Activated T-helper 9 cell treated with anti-CD3 and anti-CD28 coated beads, Interleukin-2, amount 50 U/mL, for 16 hours (primary cell): ENCODE data around the gene ANKRD45.
"Not testable (repeated sequence)": the region's sequence is repeated elsewhere in the genome, so short reads cannot be mapped to it uniquely, and the experiment has no call there.

ENCODE experiments used
- DNase-seq: peaks from one replicate; pipeline ENCODE4 v3.0.0-alpha.2; 2020; ENCODE audit warnings: low read depth

The ANKRD45 gene

DNA sequence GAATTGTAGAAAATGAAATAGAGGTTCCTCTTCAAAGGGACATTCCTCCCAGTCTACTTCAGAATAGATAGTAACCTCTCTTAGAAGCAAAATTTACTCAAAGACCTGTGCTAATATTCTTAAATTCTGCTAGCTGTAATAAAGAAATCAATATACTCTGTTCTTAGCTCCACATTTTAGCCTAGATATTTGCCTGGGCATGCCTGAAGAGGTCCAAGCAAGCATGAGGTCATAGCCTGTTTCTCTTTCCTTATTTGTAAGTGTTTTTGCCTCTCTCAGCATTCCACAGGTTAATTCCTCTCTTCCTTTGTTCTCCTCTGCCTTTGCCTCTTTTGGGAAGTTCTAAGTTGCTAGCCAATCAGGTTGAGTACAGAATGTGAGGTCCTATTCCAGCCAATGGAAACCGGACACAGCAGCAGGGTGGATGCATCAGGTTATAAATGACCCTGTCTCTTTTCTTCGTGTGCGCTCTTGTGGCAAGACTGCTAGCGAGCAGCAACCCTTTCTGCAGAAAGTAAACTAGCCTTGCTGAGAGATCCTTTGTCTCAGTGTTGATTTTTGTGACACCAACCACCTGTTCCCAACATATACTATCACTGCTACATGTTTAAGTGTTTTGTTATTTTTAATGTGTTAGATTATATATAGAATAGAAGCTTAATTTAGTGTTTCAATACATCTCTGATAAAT lies 27.1 kb downstream of the ANKRD45 start:
- not testable (repeated sequence) for DNase-seq

DNA sequence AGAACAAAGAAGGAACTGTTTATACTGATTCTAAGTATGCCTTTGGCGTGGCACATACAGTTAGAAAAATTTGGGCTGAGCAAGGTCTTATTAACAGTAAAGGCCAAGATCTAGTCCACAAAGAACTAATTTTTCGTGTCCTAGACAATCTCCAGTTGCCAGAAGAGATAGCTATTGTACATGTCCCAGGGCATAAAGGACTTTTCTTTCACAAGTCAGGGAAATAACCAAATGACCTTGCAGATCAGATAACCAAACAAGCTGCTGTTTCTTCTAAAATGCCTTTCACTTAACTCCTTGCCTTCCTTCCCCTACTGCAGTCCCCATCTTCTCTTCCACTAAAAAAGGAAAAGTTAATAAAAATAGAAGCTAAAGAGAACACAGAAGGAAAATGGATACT lies 30.5 kb downstream of the ANKRD45 start:
- no peak for DNase-seq

GRCh38 chr1:173638043-173639021 lies 31.3 kb downstream of the ANKRD45 start:
- no peak for DNase-seq

DNA sequence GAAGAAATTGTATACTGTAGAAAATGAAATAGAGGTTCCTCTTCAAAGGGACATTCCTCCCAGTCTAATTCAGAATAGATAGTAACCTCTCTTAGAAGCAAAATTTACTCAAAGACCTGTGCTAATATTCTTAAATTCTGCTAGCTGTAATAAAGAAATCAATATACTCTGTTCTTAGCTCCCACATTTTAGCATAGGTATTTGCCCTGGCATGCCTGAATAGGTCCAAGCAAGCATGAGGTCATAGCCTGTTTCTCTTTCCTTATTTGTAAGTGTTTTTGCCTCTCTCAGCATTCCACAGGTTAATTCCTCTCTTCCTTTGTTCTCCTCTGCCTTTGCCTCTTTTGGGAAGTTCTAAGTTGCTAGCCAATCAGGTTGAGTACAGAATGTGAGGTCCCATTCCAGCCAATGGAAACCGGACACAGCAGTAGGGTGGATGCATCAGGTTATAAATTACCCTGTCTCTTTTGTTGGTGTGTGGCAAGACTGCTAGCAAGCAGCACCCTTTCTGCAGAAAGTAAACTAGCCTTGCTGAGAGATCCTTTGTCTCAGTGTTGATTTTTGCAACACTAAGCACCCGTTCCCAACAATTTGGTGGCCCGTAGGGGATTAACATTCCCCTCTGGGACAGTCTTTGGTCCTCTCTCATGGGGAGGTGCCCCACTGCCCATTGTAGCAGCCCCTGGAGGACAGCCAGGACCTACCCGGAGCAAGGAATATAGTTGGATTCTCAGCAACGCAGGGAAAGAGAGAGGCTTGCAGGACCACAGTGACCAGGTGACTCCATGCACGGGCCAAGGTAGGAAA lies 32.2 kb downstream of the ANKRD45 start:
- not testable (repeated sequence) for DNase-seq

GRCh38 chr1:173635116-173635515 lies 34.5 kb downstream of the ANKRD45 start, which contains the start of gene TEX50:
Gene TEX50 (plus strand): TSS chr1:173635338. CDS start chr1:173635522, 184 bp downstream.
- no peak for DNase-seq

- DNase-seq: no peak
Observed at GRCh38 chr1:173628888-173629287, 40.8 kb downstream of the ANKRD45 start.

DNA sequence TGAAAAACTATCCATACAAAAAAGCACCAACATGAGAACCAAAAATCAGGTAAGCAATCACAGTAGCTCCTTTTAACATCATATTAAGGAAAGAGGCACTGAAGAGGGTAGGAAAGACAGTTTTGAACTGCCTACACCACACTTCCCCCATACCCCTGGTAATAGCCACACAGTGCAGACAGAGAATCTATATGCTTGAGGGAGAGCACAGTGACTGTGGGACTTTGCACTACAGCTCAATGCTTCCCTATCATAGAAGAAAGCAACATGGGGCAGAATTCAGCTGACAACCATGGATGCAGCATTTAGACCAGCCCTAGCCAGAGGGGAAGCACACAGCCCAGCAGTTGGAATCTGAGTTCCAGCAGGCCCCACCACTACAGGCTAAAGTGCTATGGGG lies 42.4 kb downstream of the ANKRD45 start:
- no peak for DNase-seq

GRCh38 chr1:173616859-173617258 lies 52.8 kb downstream of the ANKRD45 start:
- no peak for DNase-seq

DNA sequence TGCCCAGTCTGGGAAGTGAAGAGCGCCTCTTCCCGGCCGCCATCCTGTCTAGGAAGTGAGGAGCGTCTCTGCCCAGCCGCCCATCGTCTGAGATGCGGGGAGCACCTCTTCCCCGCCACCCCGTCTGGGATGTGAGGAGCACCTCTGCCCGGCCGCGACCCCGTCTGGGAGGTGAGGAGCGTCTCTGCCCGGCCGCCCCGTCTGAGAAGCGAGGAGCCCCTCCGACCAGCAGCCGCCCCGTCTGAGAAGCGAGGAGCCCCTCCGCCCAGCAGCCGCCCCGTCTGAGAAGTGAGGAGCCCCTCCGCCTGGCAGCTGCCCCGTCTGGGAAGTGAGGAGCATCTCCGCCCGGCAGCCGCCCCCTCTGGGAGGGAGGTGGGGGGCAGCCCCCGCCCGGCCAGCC lies 56.6 kb downstream of the ANKRD45 start:
- DNase-seq: not testable (repeated sequence)

DNA sequence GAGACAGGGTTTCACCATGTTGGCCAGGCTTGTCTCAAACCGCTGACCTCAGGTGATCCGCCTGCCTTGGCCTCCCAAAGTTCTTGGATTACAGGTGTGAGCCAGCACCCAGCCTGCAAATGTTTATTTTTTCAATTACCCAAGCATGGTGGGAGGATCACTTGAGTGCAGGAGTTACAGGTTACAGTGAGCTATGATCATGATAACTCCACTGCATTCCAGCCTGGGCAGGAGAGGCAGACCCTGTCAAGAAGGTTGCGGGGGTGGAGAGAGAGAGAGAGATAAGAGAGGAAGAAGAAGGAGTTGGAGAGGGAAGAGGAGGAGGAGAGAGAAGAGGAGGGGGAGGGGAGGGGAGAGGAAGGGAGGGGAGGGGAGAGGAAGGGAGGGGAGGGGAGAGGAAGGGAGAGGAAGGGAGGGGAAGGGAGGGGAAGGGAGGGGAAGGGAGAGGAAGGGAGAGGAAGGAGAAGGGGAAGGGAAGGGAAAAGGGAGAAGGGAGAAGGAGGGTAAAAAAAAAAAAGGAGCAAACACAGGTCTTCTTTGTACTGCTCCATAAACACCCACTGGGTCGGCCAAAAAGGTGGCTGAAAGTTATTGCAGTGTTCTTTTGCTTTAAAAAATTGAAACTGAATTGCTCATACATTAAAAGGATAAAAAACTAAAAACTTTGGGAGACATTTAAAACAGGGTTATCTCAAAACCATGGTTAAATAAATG lies 61.0 kb downstream of the ANKRD45 start:
- no peak for DNase-seq

DNA sequence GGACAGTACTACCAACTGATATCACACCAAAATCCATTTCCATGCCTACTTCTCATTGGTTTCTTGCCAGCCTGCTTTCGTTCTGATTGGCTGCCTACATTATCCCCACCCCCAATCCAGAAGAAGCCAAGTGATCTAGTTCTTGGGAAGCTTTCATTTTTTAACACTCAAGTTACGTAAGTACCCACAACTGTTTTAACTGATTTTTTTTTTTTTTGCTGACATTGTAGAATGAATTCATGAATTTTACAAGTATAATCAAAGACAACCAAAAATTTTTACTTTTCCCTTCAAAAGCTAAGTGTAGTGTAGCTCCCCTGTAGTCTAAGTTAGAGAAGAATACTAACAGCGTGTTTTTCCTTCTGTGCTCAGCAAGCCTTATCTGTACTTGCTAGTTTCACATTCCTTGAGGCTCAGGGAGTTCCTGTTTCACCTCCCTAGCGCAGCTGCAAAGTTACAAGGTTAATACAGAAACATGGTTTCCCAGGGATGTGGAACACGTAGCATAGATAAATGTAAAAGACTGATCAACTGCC lies 66.5 kb downstream of the ANKRD45 start, which contains the start of gene SLC9C2:
SLC9C2 (minus strand) TSS at position 17 of the 536 bp plus-strand sequence. CDS start 1,296 bp downstream, outside the sequence.
- DNase-seq: no peak

DNA sequence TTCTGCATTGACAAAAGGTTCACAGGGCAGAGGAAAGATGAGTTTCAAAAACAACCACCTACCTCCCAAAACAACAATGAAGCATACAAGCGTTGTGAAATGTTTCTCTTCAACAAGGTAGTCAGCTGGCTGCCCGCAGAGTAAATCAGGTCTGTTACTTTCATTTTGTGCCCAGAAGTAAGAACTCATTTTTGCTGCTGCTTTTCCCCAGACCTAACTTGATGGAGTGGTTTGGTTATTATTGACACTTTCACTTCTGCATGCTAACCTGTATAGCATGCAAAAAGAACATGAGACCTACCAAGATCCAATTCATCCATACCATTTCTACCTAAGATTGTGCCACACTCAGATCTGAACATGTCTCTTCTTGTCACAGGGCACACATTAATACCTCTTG lies 68.1 kb downstream of the ANKRD45 start:
- no peak for DNase-seq

DNA sequence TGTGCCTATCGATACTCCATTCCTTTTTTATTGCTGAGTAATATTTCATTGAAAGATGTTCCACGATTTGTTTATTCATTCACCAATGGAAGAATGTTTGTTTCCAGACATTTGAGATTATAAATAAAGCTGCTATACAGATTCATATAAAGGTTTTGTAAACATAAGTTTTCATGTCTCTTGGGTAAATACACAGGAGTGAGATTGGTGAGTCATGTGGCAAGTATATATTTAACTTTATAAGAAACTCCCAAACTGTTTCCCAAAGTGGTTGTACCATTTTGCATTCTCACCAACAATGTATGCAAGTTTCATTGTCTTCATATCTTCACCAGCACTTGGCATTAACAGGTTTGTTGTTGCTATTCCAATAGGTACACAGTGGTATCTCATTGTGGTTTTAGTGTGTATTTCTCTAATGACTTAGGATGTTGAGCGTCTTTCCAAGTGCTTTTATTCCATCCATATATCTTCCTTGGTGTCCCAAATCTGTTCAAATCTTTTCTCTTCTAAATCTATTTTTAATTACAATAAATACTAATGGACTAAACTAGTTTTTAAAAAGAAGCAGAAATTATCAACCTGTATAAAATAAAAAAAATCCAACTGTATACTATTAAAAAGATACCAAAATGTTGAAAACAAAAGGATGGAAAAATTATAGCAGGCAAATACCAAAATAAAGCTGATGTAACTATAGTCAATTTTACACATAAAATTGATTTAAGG lies 73.4 kb downstream of the ANKRD45 start:
- no peak for DNase-seq

- not testable (repeated sequence) for DNase-seq
Observed at GRCh38 chr1:173591138-173591537, 78.5 kb downstream of the ANKRD45 start.

GRCh38 chr1:173590557-173590956 lies 79.1 kb downstream of the ANKRD45 start:
- no peak for DNase-seq

DNA sequence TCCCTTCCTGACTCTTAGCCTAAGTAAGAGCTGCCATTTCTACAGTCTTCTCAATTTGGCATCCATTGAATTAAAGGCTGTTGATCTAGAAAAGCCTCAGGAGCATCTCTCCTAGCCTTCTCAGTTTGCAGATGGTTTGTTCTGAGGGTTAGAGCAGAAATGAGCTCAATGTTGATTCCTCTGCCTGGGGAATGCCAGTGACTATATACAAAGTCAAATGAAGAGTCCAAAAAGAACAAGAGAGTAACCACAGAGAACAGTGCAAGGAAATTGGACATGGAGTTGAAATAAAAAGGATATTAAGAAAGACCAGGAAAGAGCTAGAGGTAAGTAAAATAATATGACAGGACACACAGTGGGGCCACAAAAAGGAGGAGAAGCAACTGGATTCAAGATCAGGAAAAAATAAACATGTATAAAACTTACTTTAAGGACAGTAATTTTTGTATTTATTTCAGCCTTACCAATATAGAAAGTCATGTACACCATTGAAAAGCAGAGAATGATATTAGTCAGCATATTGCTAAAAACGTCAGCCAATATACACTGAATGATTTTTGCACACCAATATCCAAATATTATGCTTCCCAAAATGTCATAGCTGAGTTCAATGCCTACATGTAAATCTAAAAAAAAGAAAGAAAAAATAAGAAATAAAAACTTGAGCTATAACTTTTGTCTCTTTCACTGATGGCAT lies 88.1 kb downstream of the ANKRD45 start:
- DNase-seq: no peak

- no peak for DNase-seq
Observed at GRCh38 chr1:173580658-173581057, 89.0 kb downstream of the ANKRD45 start.

GRCh38 chr1:173580071-173580470 lies 89.6 kb downstream of the ANKRD45 start:
- DNase-seq: no peak

DNA sequence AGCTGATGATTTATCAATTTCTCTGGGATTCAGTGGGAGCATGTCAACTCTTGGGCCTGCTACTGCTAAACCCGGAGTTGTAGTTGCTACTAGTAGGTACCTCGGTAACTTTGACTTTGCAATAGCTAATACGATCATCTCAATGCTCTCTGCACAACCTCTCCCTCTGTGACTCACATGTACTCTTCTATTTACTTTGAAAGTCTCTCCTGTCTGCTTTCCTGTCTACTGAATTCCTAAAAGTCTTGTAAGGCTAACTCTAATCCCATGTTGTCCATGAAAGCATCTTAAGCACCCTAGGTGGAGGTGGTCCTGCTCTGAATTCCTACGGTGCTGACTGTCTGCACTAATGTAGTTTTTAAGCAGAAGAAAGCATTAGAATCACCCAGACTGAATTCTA lies 96.1 kb downstream of the ANKRD45 start:
- DNase-seq: no peak
